GM19395 (cell line): ENCODE results near the gene TMEM131.
"Not testable (repeated sequence)": the region's sequence is repeated elsewhere in the genome, so short reads cannot be mapped to it uniquely, and the experiment has no call there.

Experiments used
- ATAC-seq: cut with Tn5 transposase; IDR thresholded peaks from one replicate; pipeline ENCODE4 v1.9.1; 2021; ENCODE audit warnings: mild to moderate bottlenecking, moderate library complexity; ENCODE audit not compliant: unreplicated experiment

The TMEM131 gene

GRCh38 chr2:97918818-97919217, 76.9 kb downstream of the TMEM131 start:
- ATAC-seq = no peak

- not testable (repeated sequence) for ATAC-seq
These were observed 78.1 kb downstream of the TMEM131 start for GRCh38 chr2:97917668-97918067.

GRCh38 chr2:97914691-97915213, 81.0 kb downstream of the TMEM131 start:
- ATAC-seq = no peak

GRCh38 chr2:97913846-97914245, 81.9 kb downstream of the TMEM131 start:
- no peak for ATAC-seq

- no peak for ATAC-seq
These were observed 83.7 kb downstream of the TMEM131 start for GRCh38 chr2:97911922-97912575.

GRCh38 chr2:97911206-97911921, 84.4 kb downstream of the TMEM131 start:
- peak; percentile 69 for ATAC-seq

- no peak for ATAC-seq
These were observed 85.1 kb downstream of the TMEM131 start for GRCh38 chr2:97910403-97911205.

- ATAC-seq = no peak
These were observed 87.5 kb downstream of the TMEM131 start for GRCh38 chr2:97908208-97908676.

GRCh38 chr2:97907369-97908100, 88.2 kb downstream of the TMEM131 start:
- ATAC-seq = no peak

GRCh38 chr2:97906307-97906706, 89.4 kb downstream of the TMEM131 start:
- no peak for ATAC-seq

- ATAC-seq = no peak
These were observed 90.5 kb downstream of the TMEM131 start for GRCh38 chr2:97905294-97905693.

GRCh38 chr2:97901862-97902261, 93.9 kb downstream of the TMEM131 start:
- ATAC-seq = no peak

GRCh38 chr2:97900806-97901205, 94.9 kb downstream of the TMEM131 start:
- ATAC-seq = no peak

- ATAC-seq = not testable (repeated sequence)
These were observed 102.7 kb downstream of the TMEM131 start for GRCh38 chr2:97893042-97893441.

GRCh38 chr2:97891611-97892010, 104.1 kb downstream of the TMEM131 start:
- no peak for ATAC-seq

- no peak for ATAC-seq
These were observed 106.6 kb downstream of the TMEM131 start for GRCh38 chr2:97889156-97889555.

GRCh38 chr2:97885841-97886240, 109.9 kb downstream of the TMEM131 start:
- ATAC-seq = no peak

- no peak for ATAC-seq
These were observed 115.4 kb downstream of the TMEM131 start for GRCh38 chr2:97880334-97880733.

- ATAC-seq = no peak
These were observed 116.9 kb downstream of the TMEM131 start for GRCh38 chr2:97878865-97879264.

- not testable (repeated sequence) for ATAC-seq
These were observed 117.4 kb downstream of the TMEM131 start for GRCh38 chr2:97878317-97878716.
